ENCODE results near the gene SERGEF. TPM values are rescaled to one million over a fixed set of nuclear protein-coding genes. Genes with fewer than 3 reads are reported as not detected.

Gene SERGEF
- polyA plus RNA-seq, 1 of the 3 experiments (the other 2 are of a cell fraction) = 23.1 TPM

GRCh38 chr11:17810746-17811145 is 202.1 kb downstream of the SERGEF start:
- ChIA-PET POLR2A (no interaction called here), CTCF (interaction anchor here (0.7 to 4.0 kb wide), 7 partner anchors 8 to 305 kb away, joined by 3 to 35 read pairs (median 3); no protein-coding TSS in a partner anchor)
- H3F3A ChIP-seq (replicated peaks; ENCODE audit: insufficient read depth) = no peaks in the 10 kb centered on the region

More at GRCh38 chr11:17810746-17811145, 202.1 kb downstream of the SERGEF start:
- Histone ChIP-seq H3K79me2 (ENCODE audit: insufficient read depth) (no peaks in the 10 kb centered on the region), H4K20me1 (ENCODE audit: insufficient read depth) (no peaks in the 10 kb centered on the region), H3K27ac (ENCODE audit: low read depth in 2 of 2, low read length in 1 of 2) (peak overlapping the region in 1 of 2 experiments; percentile 65; a peak in 2 of 4 replicates), H3K27me3 (ENCODE audit: insufficient read depth) (no peaks in the 10 kb centered on the region), H3K9ac (no peak overlapping the region), H3K9me3 (no peaks in the 10 kb centered on the region), H2AFZ (ENCODE audit: low read depth) (no peak overlapping the region), H3K9me2 (no peaks in the 10 kb centered on the region), H3K4me2 (peak overlapping the region; percentile 43; the same call in 1 of the 2 replicates), H3K36me3 (replicated peaks in 1 of 2; ENCODE audit: control insufficient read depth in 1 of 2, insufficient read depth in 2 of 2, low read length in 1 of 2) (no peaks in the 10 kb centered on the region), H3K4me3 (ENCODE audit: low read depth in 2 of 2, low read length in 1 of 2) (no peak overlapping the region), H3K4me1 (ENCODE audit: control insufficient read depth in 1 of 2, insufficient read depth in 2 of 2, low read depth in 1 of 2, low read length in 1 of 2) (peaks cover 18 to 45% of the 10 kb centered on the region in 2 experiments)
- DNase-seq = peak; percentile 54
- TF ChIP-seq EP300 (IDR thresholded peaks at IDR 0.05; ENCODE audit: borderline replicate concordance in 1 of 2, low read depth in 1 of 2, low read length in 1 of 2) = no peak
- TF ChIP-seq MEF2A (IDR thresholded peaks at IDR 0.05; ENCODE audit: borderline replicate concordance, low read depth) = no peak
- peak; percentile 62; the same call in 1 of the 2 replicates for TF ChIP-seq RXRA (IDR thresholded peaks at IDR 0.05; ENCODE audit: borderline replicate concordance, low read depth)
- TF ChIP-seq NFIC (IDR thresholded peaks at IDR 0.05; ENCODE audit: borderline replicate concordance) = peak; percentile 34; the same call in 1 of the 2 replicates
- TF ChIP-seq, protein P1, sequence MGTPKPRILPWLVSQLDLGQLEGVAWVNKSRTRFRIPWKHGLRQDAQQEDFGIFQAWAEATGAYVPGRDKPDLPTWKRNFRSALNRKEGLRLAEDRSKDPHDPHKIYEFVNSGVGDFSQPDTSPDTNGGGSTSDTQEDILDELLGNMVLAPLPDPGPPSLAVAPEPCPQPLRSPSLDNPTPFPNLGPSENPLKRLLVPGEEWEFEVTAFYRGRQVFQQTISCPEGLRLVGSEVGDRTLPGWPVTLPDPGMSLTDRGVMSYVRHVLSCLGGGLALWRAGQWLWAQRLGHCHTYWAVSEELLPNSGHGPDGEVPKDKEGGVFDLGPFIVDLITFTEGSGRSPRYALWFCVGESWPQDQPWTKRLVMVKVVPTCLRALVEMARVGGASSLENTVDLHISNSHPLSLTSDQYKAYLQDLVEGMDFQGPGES (IDR thresholded peaks at IDR 0.05; ENCODE audit: low read depth, low read length) = no peak
- TF ChIP-seq REST (IDR thresholded peaks at IDR 0.05; ENCODE audit: low read depth, low read length) = no peak
- TF ChIP-seq, protein P2, sequence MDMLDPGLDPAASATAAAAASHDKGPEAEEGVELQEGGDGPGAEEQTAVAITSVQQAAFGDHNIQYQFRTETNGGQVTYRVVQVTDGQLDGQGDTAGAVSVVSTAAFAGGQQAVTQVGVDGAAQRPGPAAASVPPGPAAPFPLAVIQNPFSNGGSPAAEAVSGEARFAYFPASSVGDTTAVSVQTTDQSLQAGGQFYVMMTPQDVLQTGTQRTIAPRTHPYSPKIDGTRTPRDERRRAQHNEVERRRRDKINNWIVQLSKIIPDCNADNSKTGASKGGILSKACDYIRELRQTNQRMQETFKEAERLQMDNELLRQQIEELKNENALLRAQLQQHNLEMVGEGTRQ (IDR thresholded peaks at IDR 0.05; ENCODE audit: borderline replicate concordance, low read depth, low read length) = no peak
- WGBS (ENCODE audit: low lambda C conversion rate) = 22% methylated on average over 3 of the region's 3 CpGs

Data from SK-N-SH (cell line).